Hypothalamus (tissue), 51 donors: ENCODE results near the gene PSMD5.

Experiments used
- DNase-seq, 51 donors: peaks; one replicate each; lab custom pipeline; 2025; lab: John Stamatoyannopoulos, UW

PSMD5 gene

GRCh38 chr9:120842685-120843485, at the start of gene PSMD5:
Gene PSMD5 (minus strand): TSS chr9:120842922. CDS start chr9:120842909, 13 bp downstream.
- DNase-seq, result peak; percentile 28 to 97 (median 88)

GRCh38 chr9:120891884-120892747, 49.4 kb upstream of the PSMD5 start:
- DNase-seq, result no peak

- DNase-seq, result no peak
Measured at GRCh38 chr9:120891245-120891883, 48.6 kb upstream of the PSMD5 start.

- DNase-seq, result no peak
Measured at GRCh38 chr9:120890320-120891244, 47.9 kb upstream of the PSMD5 start.

- no peak for DNase-seq
Measured at GRCh38 chr9:120889606-120890271, 47.0 kb upstream of the PSMD5 start.

GRCh38 chr9:120888626-120889025, 45.9 kb upstream of the PSMD5 start:
- DNase-seq, result no peak

GRCh38 chr9:120886490-120886967, 43.8 kb upstream of the PSMD5 start:
- no peak for DNase-seq

GRCh38 chr9:120885958-120886357, 43.2 kb upstream of the PSMD5 start:
- no peak for DNase-seq

- DNase-seq, result no peak
Measured at GRCh38 chr9:120885457-120885856, 42.7 kb upstream of the PSMD5 start.

- DNase-seq, result no peak
Measured at GRCh38 chr9:120883608-120883996, 40.9 kb upstream of the PSMD5 start.

GRCh38 chr9:120882935-120883607, 40.3 kb upstream of the PSMD5 start:
- no peak for DNase-seq

- no peak for DNase-seq
Measured at GRCh38 chr9:120879446-120879845, 36.7 kb upstream of the PSMD5 start.

GRCh38 chr9:120878188-120879130, 35.7 kb upstream of the PSMD5 start:
- no peak for DNase-seq

GRCh38 chr9:120877276-120878034, 34.7 kb upstream of the PSMD5 start:
- peak in 47 of 51 donors; percentile 29 to 84 (median 56) for DNase-seq

GRCh38 chr9:120876842-120877240, 34.1 kb upstream of the PSMD5 start, which contains the start of gene PHF19:
Gene PHF19 (minus strand): TSS chr9:120877188. CDS start chr9:120874741, 2,447 bp downstream.
- DNase-seq, result peak in 8 of 51 donors; percentile 34 to 73 (median 44)

- DNase-seq, result peak; percentile 5 to 88 (median 69)
Measured at GRCh38 chr9:120875954-120876841, 33.5 kb upstream of the PSMD5 start.
